ENCODE results near the gene UAP1L1.

Gene UAP1L1

GRCh38 chr9:137103206-137103999 is 26.1 kb downstream of the UAP1L1 start:
- DNase-seq, result no peak

- no peak for DNase-seq
Measured at GRCh38 chr9:137105814-137106661, 28.7 kb downstream of the UAP1L1 start.

- DNase-seq, result no peak
Measured at GRCh38 chr9:137106662-137107250, 29.4 kb downstream of the UAP1L1 start.

GRCh38 chr9:137107312-137107921 is 30.1 kb downstream of the UAP1L1 start:
- DNase-seq, result no peak

- no peak for DNase-seq
Measured at GRCh38 chr9:137107982-137108381, 30.7 kb downstream of the UAP1L1 start.

- no peak for DNase-seq
Measured at GRCh38 chr9:137108608-137109249, 31.4 kb downstream of the UAP1L1 start.

GRCh38 chr9:137109250-137110146 is 32.2 kb downstream of the UAP1L1 start:
- no peak for DNase-seq

- DNase-seq, result no peak
Measured at GRCh38 chr9:137110147-137110910, 33.0 kb downstream of the UAP1L1 start.

GRCh38 chr9:137110911-137111787 is 33.8 kb downstream of the UAP1L1 start:
- DNase-seq, result no peak

GRCh38 chr9:137111788-137112563 is 34.7 kb downstream of the UAP1L1 start:
- no peak for DNase-seq

GRCh38 chr9:137112564-137113384 is 35.5 kb downstream of the UAP1L1 start:
- DNase-seq, result no peak

- no peak for DNase-seq
Measured at GRCh38 chr9:137113385-137114159, 36.3 kb downstream of the UAP1L1 start.

- no peak for DNase-seq
Measured at GRCh38 chr9:137114220-137114612, 36.9 kb downstream of the UAP1L1 start.

GRCh38 chr9:137114613-137115393 is 37.5 kb downstream of the UAP1L1 start, which contains the start of gene DPP7:
Gene DPP7 (minus strand): TSS chr9:137114733. CDS start chr9:137114713, 20 bp downstream.
- DNase-seq, result peak; percentile 50

- DNase-seq, result no peak
Measured at GRCh38 chr9:137115394-137116026, 38.2 kb downstream of the UAP1L1 start.

All from fibroblast of skin of right biceps (primary cell).